Heart right ventricle (tissue), 16 donors: ENCODE data around the gene RGS7. TPM values are rescaled to one million over a fixed set of nuclear protein-coding genes. Genes with fewer than 3 reads are reported as not detected.
"Not testable (repeated sequence)": the region's sequence is repeated elsewhere in the genome, so short reads cannot be mapped to it uniquely, and the experiment has no call there.

Experiments
- ATAC-seq, 8 donors: fragments of 200-7000 bp; cut with Tn5 transposase; one replicate each; pipeline ENCODE4 v1.9.1; 2020; ENCODE audit warnings: mild to moderate bottlenecking in 8 of 8, moderate library complexity in 8 of 8, moderate number of reproducible peaks in 1 of 8
- DNase-seq, 2 donors: peaks; one replicate each; pipeline ENCODE4 v3.0.0-alpha.2; 2020
- H3K27ac ChIP-seq, 10 donors: fragments of 200-600 bp; sonication (generic) in 2 of 10; one replicate each; pipeline versions ENCODE4 v1.5.0 to v1.8.0; 2020 to 2022; ENCODE audit warnings: mild to moderate bottlenecking in 3 of 10
- H3K27me3 ChIP-seq, 7 donors: fragments of 200-600 bp; one replicate each; pipeline ENCODE4 v1.8.0; 2021 to 2022; ENCODE audit warnings: mild to moderate bottlenecking in 2 of 7
- H3K36me3 ChIP-seq, 9 donors: fragments of 200-600 bp; sonication (generic) in 1 of 9; one replicate each; pipeline versions ENCODE4 v1.5.0 to v1.8.0; 2020 to 2022; ENCODE audit warnings: mild to moderate bottlenecking in 2 of 9
- H3K4me1 ChIP-seq, 9 donors: fragments of 200-600 bp; sonication (generic) in 1 of 9; one replicate each; pipeline versions ENCODE4 v1.5.0 to v1.8.0; 2020 to 2022; ENCODE audit warnings: mild to moderate bottlenecking in 4 of 9
- H3K4me3 ChIP-seq, 10 donors: fragments of 200-600 bp; sonication (generic) in 2 of 10; one replicate each; pipeline versions ENCODE4 v1.5.0 to v1.8.0; 2020 to 2022; ENCODE audit warnings: mild to moderate bottlenecking in 7 of 10, moderate library complexity in 2 of 10
- H3K9me3 ChIP-seq, 11 donors: fragments of 200-600 bp in 10 of 11; sonication (generic) in 2 of 11; one replicate each; pipeline versions ENCODE4 v1.5.0 to v1.8.0; 2013 to 2022; ENCODE audit warnings: mild to moderate bottlenecking in 2 of 11, control low read depth in 1 of 11, moderate library complexity in 1 of 11
- WGBS, 2 donors: extraction: QIAGEN DNeasy Blood & Tissue Kit; methylation state at CpG; one replicate each; pipeline ENCODE4 v1.1.7; 2013; ENCODE audit warnings: inconsistent platforms in 1 of 2; 5-methylcytosine and 5-hydroxymethylcytosine counted together
- intact Hi-C, 10 donors: fragments of 100-400 bp; cut with DNase I; formaldehyde crosslinking; loops; one replicate each; pipeline versions ENCODE4 v1.11.1 to v1.14.2; 2022
- polyA plus RNA-seq, 2 donors: library from polyadenylated mRNA; stranded (reverse); fragments of 200-250 nt; gene quantifications; one replicate each; pipeline ENCODE4 v1.2.3, GENCODE V29; 2013
- total RNA-seq, 10 donors: library from RNA; stranded (reverse); fragmentation: NEBNext Ultra II Directional in 3 of 10; extraction: Animal tissue kit (Norgen Biotek cat#: 25700) in 3 of 10; gene quantifications; one replicate each; pipeline versions ENCODE4 v1.2.1 to v1.2.4, GENCODE V29; 2021 to 2023
- TF ChIP-seq, protein P1 (sequence below), 9 donors: fragments of 200-600 bp; sonication (generic) in 2 of 9; IDR thresholded peaks; one replicate each; pipeline versions ENCODE4 v1.5.0 to v1.8.0; 2021 to 2022; ENCODE audit warnings: antibody characterized with exemption in 9 of 9, mild to moderate bottlenecking in 5 of 9, moderate library complexity in 1 of 9
- donor health status: Arrhythmogenic right ventricular cardiomyopathy.
- donor health status: ischemic (EF 13 %, LVEDD 7.1; RV severe dilation, severe dysfunction).
- donor health status: healthy with polysubstance abuse.
- donor health status: DM: no; HTN: yes; CAD: no.
- donor health status: DM: no; HTN: no; CAD: no.
- donor health status: ischemic (EF 25% LVEDD 6.9; RV normal size, moderate dysfunction).
- donor health status: ischemic (EF 25% LVEDD 5.7; RV mildly dilated, moderate dysfunction).
- donor health status: healthy.
- donor health status: DM: yes; HTN: yes; CAD: no.
- donor health status: Ischemic cardiomyopathy.
- donor health status: ischemic (EF 35%, LVEDD 5.7; RV mildly dilated, moderate dysfunction).
- donor health status: nonischemic (EF 11% LVEDD 7.7; RV severe dilation, severe dysfunction).
- donor health status: DM: yes; HTN: yes; CAD: no.
- donor health status: PGD.
- donor health status: ischemic (EF 29% LVEDD 5.4; RV normal size, mild dysfunction).
- donor health status: nonischemic (EF 23%, LVEDD 6.1; RV moderate dilation, normal function).

RGS7 gene
- total and polyA plus RNA-seq, 12 donors, result not detected

DNA sequence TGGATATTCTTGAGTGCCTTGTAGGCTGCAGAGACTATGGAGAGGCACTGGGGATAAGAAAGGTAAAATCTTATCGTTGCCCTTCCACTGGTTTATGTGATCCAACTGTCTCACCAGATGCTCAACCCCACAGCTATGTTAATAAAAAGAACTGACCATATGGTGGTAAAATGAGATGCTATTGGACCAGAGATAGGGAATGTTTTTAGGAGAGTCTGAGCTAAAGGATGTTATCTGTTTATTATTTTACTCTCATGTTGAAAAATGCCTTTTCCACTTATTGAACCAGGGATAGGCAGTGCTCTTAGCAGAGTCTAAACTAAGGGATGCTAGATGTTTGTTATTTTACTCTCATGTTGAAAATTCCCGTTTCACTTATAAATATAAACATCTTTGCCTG is 572.2 kb downstream of the RGS7 start:
- 86% methylated on average over 2 of the region's 2 CpGs for WGBS, 2 donors
- intact Hi-C loops, result no loop called here
- TF ChIP-seq, protein P1, sequence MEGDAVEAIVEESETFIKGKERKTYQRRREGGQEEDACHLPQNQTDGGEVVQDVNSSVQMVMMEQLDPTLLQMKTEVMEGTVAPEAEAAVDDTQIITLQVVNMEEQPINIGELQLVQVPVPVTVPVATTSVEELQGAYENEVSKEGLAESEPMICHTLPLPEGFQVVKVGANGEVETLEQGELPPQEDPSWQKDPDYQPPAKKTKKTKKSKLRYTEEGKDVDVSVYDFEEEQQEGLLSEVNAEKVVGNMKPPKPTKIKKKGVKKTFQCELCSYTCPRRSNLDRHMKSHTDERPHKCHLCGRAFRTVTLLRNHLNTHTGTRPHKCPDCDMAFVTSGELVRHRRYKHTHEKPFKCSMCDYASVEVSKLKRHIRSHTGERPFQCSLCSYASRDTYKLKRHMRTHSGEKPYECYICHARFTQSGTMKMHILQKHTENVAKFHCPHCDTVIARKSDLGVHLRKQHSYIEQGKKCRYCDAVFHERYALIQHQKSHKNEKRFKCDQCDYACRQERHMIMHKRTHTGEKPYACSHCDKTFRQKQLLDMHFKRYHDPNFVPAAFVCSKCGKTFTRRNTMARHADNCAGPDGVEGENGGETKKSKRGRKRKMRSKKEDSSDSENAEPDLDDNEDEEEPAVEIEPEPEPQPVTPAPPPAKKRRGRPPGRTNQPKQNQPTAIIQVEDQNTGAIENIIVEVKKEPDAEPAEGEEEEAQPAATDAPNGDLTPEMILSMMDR (IDR thresholded peaks at IDR 0.05), result no peak
- Histone ChIP-seq H3K27me3 (no peaks in the 10 kb centered on the region), H3K27ac (no peak overlapping the region), H3K36me3 (no peaks in the 10 kb centered on the region), H3K9me3 (peaks cover 0 to 6% (median 0%) of the 10 kb centered on the region in 11 donors), H3K4me3 (no peak overlapping the region), H3K4me1 (no peaks in the 10 kb centered on the region)
- no peak for DNase-seq
- ATAC-seq, result no peak

GRCh38 chr1:240783728-240784137 is 573.3 kb downstream of the RGS7 start:
- H3K27ac ChIP-seq, intact Hi-C loops, H3K36me3 ChIP-seq, H3K9me3 ChIP-seq, H3K4me1 ChIP-seq, H3K27me3 ChIP-seq, DNase-seq, H3K4me3 ChIP-seq, ATAC-seq: not testable (repeated sequence)
- WGBS, 2 donors, result 83 to 90% methylated on average over 7 of the region's 7 CpGs

- Histone ChIP-seq H3K4me1 (no peaks in the 10 kb centered on the region), H3K27me3 (peaks cover 0 to 7% (median 0%) of the 10 kb centered on the region in 7 donors), H3K4me3 (no peak overlapping the region), H3K27ac (no peak overlapping the region), H3K36me3 (no peaks in the 10 kb centered on the region), H3K9me3 (peaks cover 0 to 6% (median 0%) of the 10 kb centered on the region in 11 donors)
- intact Hi-C loops, result no loop called here
- TF ChIP-seq, protein P1 (IDR thresholded peaks at IDR 0.05), result no peak
- DNase-seq (no peak), ATAC-seq (no peak)
- WGBS, 2 donors, result 47 to 56% methylated on average over 2 of the region's 2 CpGs
Measured at GRCh38 chr1:240776237-240776636, 580.8 kb downstream of the RGS7 start.

- Histone ChIP-seq H3K27ac (no peak overlapping the region), H3K4me1 (no peaks in the 10 kb centered on the region), H3K9me3 (no peaks in the 10 kb centered on the region), H3K36me3 (no peaks in the 10 kb centered on the region), H3K27me3 (peaks cover 0 to 7% (median 0%) of the 10 kb centered on the region in 7 donors), H3K4me3 (no peak overlapping the region)
- intact Hi-C loops, result no loop called here
- DNase-seq, result no peak
- WGBS, 2 donors, result 59 to 61% methylated on average over 3 of the region's 3 CpGs
- TF ChIP-seq, protein P1 (IDR thresholded peaks at IDR 0.05), result no peak
- no peak for ATAC-seq
Measured at GRCh38 chr1:240772131-240772530, 584.9 kb downstream of the RGS7 start.

DNA sequence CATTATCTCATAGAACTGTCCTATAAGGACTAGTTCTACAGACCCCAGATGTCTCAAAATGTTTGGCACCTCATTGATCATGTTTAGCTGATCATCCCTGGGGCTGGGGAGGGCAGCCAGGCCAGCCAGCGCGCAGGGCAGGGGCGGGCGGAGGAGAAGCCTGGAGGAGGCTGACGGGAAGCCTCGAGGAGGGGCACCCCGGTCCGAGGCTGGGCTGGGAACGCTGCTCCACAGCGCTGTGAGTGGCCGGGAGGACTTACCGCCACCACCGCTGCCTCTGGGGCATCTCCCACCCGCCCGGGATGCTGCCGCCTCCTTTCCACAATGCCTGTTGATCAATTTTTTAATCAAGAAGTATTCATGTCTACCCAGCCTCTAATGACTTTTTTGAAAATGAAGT is 585.6 kb downstream of the RGS7 start:
- Histone ChIP-seq H3K27me3 (peaks cover 0 to 7% (median 0%) of the 10 kb centered on the region in 7 donors), H3K36me3 (no peaks in the 10 kb centered on the region), H3K9me3 (no peaks in the 10 kb centered on the region), H3K4me3 (no peak overlapping the region), H3K27ac (no peak overlapping the region), H3K4me1 (no peaks in the 10 kb centered on the region)
- intact Hi-C loops, result no loop called here
- TF ChIP-seq, protein P1 (IDR thresholded peaks at IDR 0.05), result no peak
- 89 to 93% methylated on average over 16 of the region's 16 CpGs for WGBS, 2 donors
- DNase-seq (no peak), ATAC-seq (no peak)
